K562 (cell line): Measurements from ENCODE around the gene SIGLEC6. TPM values are rescaled to one million over a fixed set of nuclear protein-coding genes. Genes with fewer than 3 reads are reported as not detected.
A peak's percentile ranks its signal among the peaks of the same experiment; 100 is the strongest.

Experiments
- ADNP ChIP-seq: fragments of 200-800 bp; sonication (Bioruptor generic); IDR thresholded peaks from 2 replicates; pipeline ENCODE4 v1.6.1; 2016; ENCODE audit warnings: missing genetic modification characterization, missing compliant biosample characterization
- ARHGAP35 ChIP-seq: fragments of 450-650 bp; IDR thresholded peaks from 2 replicates; pipeline ENCODE4 v1.6.1; 2018; ENCODE audit not compliant: partially characterized antibody
- BRCA1 ChIP-seq, 2 experiments: fragments of 450-650 bp in 1 of 2; sonication (generic) in 1 of 2; formaldehyde crosslinking in 1 of 2; IDR thresholded peaks; 2 replicates each; pipeline versions ENCODE4 v1.5.0 to v1.6.1; 2017 to 2020; ENCODE audit warnings: mild to moderate bottlenecking in 1 of 2, missing genetic modification reagents in 1 of 2
- CGGBP1 ChIP-seq: fragments of 250-450 bp; sonication (Bioruptor Pico); IDR thresholded peaks from 2 replicates; pipeline ENCODE4 v1.9.0; 2021; ENCODE audit warnings: mild to moderate bottlenecking
- DIDO1 ChIP-seq: fragments of 450-650 bp; IDR thresholded peaks from 2 replicates; pipeline ENCODE4 v1.6.1; 2016; ENCODE audit warnings: low read depth, missing biosample characterization, missing genetic modification characterization
- ESRRA ChIP-seq: fragments of 450-650 bp; IDR thresholded peaks from 2 replicates; pipeline ENCODE4 v1.6.1; 2014; ENCODE audit warnings: low read depth, mild to moderate bottlenecking, moderate library complexity, borderline replicate concordance
- FOSL1 ChIP-seq: fragments of 200-800 bp; sonication (Bioruptor generic); conservative IDR thresholded peaks from 2 replicates; pipeline ENCODE4 v1.6.1; 2016; ENCODE audit warnings: missing genetic modification characterization, missing compliant biosample characterization
- HNRNPLL ChIP-seq: fragments of 200-400 bp; formaldehyde crosslinking; IDR thresholded peaks from 2 replicates; pipeline ENCODE4 v1.6.1; 2017; ENCODE audit warnings: low read length, low read depth, mild to moderate bottlenecking; ENCODE audit not compliant: poor library complexity, severe bottlenecking
- IRF2 ChIP-seq: sonication (generic); formaldehyde crosslinking; IDR thresholded peaks from 2 replicates; pipeline ENCODE4 v1.8.1; 2022; ENCODE audit warnings: mild to moderate bottlenecking, missing genetic modification reagents
- KHSRP ChIP-seq: fragments of 450-650 bp; IDR thresholded peaks from 2 replicates; pipeline ENCODE4 v1.6.1; 2017
- LARP7 ChIP-seq: fragments of 450-650 bp; IDR thresholded peaks from 2 replicates; pipeline ENCODE4 v1.6.1; 2016
- NFIX ChIP-seq: fragments of 250-450 bp; sonication (Bioruptor Pico); IDR thresholded peaks from 2 replicates; pipeline ENCODE4 v1.4.0; 2020; ENCODE audit warnings: low read depth, mild to moderate bottlenecking, moderate library complexity
- PTTG1 ChIP-seq: fragments of 450-650 bp; IDR thresholded peaks from 2 replicates; pipeline ENCODE4 v1.6.1; 2016; ENCODE audit warnings: low read depth, mild to moderate bottlenecking, missing genetic modification characterization, missing compliant biosample characterization
- PURB ChIP-seq: sonication (generic); formaldehyde crosslinking; IDR thresholded peaks from 2 replicates; pipeline ENCODE4 v1.9.0; 2021; ENCODE audit warnings: low read depth, mild to moderate bottlenecking, missing genetic modification reagents
- RAD51 ChIP-seq: fragments of 450-650 bp; IDR thresholded peaks from 2 replicates; pipeline ENCODE4 v1.7.1; 2016; ENCODE audit warnings: low read depth, mild to moderate bottlenecking, borderline replicate concordance
- SREBF1 ChIP-seq: fragments of 150-350 bp; IDR thresholded peaks from 2 replicates; pipeline ENCODE4 v1.6.1; 2014; ENCODE audit warnings: antibody characterized with exemption, low read depth, low read length, borderline replicate concordance
- TAF7 ChIP-seq: fragments of 450-650 bp; IDR thresholded peaks from 2 replicates; pipeline ENCODE4 v1.6.1; 2016; ENCODE audit warnings: missing genetic modification characterization, missing compliant biosample characterization
- TARDBP ChIP-seq: fragments of 450-650 bp; IDR thresholded peaks from 2 replicates; pipeline ENCODE4 v1.6.1; 2016
- ZNF12 ChIP-seq: sonication (generic); formaldehyde crosslinking; IDR thresholded peaks from 2 replicates; pipeline ENCODE4 v1.4.0; 2020; ENCODE audit warnings: mild to moderate bottlenecking, missing genetic modification reagents
- ZNF133 ChIP-seq: fragments of 250-450 bp; sonication (Bioruptor Pico); IDR thresholded peaks from 2 replicates; pipeline ENCODE4 v1.4.0; 2020; ENCODE audit warnings: mild to moderate bottlenecking
- ZNF224 ChIP-seq: sonication (generic); formaldehyde crosslinking; IDR thresholded peaks from 2 replicates; pipeline ENCODE4 v1.8.0; 2022; ENCODE audit warnings: mild to moderate bottlenecking, missing genetic modification reagents
- ZNF398 ChIP-seq: fragments of 250-450 bp; sonication (Bioruptor Pico); IDR thresholded peaks from 2 replicates; pipeline ENCODE4 v1.8.0; 2021; ENCODE audit warnings: moderate library complexity, mild to moderate bottlenecking, inconsistent platforms
- ZNF57 ChIP-seq: fragments of 450-650 bp; formaldehyde crosslinking; IDR thresholded peaks from 2 replicates; pipeline ENCODE4 v1.4.0; 2020; ENCODE audit warnings: mild to moderate bottlenecking, moderate library complexity
- polyA plus RNA-seq, 8 experiments: library from polyadenylated mRNA; depleted of rRNA in 4 of 8; stranded (reverse) in 5 of 8; unstranded in 3 of 8; fragments of >200 nt; fragmentation: Nextera tagmentation in 2 of 8; fragmentation: Illumina TruSeq in 1 of 8; extraction: Ambion mirVana in 2 of 8; extraction: Trizol in 1 of 8; gene quantifications; 2 replicates each; pipeline versions ENCODE4 v1.2.1 to v1.2.3, GENCODE V29; 2011 to 2014; ENCODE audit warnings: inconsistent platforms in 1 of 8, missing spikeins in 1 of 8
- total RNA-seq, 7 experiments: library from RNA; depleted of rRNA in 6 of 7; stranded (reverse); fragments of >200 nt in 6 of 7; fragmentation: Illumina TruSeq in 2 of 7; extraction: Trizol in 2 of 7; gene quantifications; 2 replicates each; pipeline versions ENCODE4 v1.2.1 to v1.2.3, GENCODE V29; 2011 to 2021; ENCODE audit warnings: low replicate concordance in 1 of 7
- TF ChIP-seq, protein P1 (sequence below): fragments of 250-450 bp; sonication (Bioruptor Pico); IDR thresholded peaks from 2 replicates; pipeline ENCODE4 v1.5.0; 2020; ENCODE audit warnings: mild to moderate bottlenecking
- TF ChIP-seq, protein P2 (sequence below): fragments of 250-450 bp; sonication (Bioruptor Pico); IDR thresholded peaks from 2 replicates; pipeline ENCODE4 v1.9.0; 2021; ENCODE audit warnings: mild to moderate bottlenecking, inconsistent platforms

The SIGLEC6 gene
- total and polyA plus RNA-seq, 9 of the 15 experiments (the other 6 are each of a cell fraction or from before 2014, with no cell fraction given) = 0.03 to 17.5 (median 0.71) TPM

DNA sequence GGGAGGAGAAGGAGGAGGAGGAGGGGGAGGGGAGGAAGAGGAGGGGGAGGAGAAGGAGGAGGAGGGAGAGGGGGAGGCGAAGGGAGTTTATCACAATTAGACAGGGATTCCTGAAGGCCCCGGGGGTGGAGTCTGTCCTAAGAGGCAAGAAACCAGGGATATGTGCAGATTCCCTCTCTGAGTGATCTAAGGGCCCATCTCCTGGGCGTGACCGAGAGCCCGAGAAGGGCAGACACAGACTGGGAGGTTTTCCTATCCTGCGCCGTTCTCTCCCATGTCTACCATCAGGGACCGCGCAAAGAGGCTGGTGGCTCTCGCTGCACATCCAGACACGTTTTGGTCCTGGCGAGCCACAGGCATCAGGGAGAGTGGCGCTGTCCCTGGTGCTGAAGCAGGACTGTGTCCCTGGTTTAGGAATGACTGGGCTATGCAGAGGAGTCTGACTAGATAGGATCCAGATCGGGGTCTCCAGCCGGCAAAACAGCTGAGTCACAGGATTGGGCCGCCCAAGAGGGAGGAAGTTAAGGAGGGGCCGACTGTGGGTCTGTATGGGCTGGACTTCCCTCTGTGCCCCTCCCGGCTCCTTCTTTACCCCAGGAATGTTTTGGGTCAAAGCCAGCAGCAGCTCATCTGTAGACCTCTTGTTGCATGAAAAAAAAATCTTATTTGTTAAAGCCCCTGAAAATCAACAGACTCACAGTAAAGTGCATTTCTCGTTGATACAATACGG lies 21.7 kb upstream of the SIGLEC6 start (continued):
- TF ChIP-seq NFIX (CRISPR knock-in tag) (no peak), RAD51 (no peak), ZNF133 (CRISPR knock-in tag) (no peak), TAF7 (tag) (no peak), KHSRP (no peak), ADNP (tag) (no peak), CGGBP1 (CRISPR knock-in tag) (no peak), HNRNPLL (peak; percentile 77), LARP7 (no peak), ARHGAP35 (no peak), BRCA1 (IDR thresholded peaks at IDR 0.05) (no peak), BRCA1 (CRISPR knock-in tag; IDR thresholded peaks at IDR 0.05) (no peak), IRF2 (CRISPR knock-in tag) (no peak), SREBF1 (no peak), TARDBP (no peak), PTTG1 (no peak), ZNF398 (CRISPR knock-in tag) (no peak), ZNF12 (CRISPR knock-in tag) (peak; percentile 75; the same call in 1 of the 2 replicates), ZNF57 (no peak), PURB (no peak), ZNF224 (CRISPR knock-in tag) (no peak), ESRRA (peak; percentile 76), DIDO1 (tag) (no peak), FOSL1 (peak; percentile 68)
- TF ChIP-seq, protein P1, sequence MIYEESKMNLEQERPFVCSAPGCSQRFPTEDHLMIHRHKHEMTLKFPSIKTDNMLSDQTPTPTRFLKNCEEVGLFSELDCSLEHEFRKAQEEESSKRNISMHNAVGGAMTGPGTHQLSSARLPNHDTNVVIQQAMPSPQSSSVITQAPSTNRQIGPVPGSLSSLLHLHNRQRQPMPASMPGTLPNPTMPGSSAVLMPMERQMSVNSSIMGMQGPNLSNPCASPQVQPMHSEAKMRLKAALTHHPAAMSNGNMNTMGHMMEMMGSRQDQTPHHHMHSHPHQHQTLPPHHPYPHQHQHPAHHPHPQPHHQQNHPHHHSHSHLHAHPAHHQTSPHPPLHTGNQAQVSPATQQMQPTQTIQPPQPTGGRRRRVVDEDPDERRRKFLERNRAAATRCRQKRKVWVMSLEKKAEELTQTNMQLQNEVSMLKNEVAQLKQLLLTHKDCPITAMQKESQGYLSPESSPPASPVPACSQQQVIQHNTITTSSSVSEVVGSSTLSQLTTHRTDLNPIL (CRISPR knock-in tag) = no peak
- TF ChIP-seq, protein P2, sequence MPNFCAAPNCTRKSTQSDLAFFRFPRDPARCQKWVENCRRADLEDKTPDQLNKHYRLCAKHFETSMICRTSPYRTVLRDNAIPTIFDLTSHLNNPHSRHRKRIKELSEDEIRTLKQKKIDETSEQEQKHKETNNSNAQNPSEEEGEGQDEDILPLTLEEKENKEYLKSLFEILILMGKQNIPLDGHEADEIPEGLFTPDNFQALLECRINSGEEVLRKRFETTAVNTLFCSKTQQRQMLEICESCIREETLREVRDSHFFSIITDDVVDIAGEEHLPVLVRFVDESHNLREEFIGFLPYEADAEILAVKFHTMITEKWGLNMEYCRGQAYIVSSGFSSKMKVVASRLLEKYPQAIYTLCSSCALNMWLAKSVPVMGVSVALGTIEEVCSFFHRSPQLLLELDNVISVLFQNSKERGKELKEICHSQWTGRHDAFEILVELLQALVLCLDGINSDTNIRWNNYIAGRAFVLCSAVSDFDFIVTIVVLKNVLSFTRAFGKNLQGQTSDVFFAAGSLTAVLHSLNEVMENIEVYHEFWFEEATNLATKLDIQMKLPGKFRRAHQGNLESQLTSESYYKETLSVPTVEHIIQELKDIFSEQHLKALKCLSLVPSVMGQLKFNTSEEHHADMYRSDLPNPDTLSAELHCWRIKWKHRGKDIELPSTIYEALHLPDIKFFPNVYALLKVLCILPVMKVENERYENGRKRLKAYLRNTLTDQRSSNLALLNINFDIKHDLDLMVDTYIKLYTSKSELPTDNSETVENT (CRISPR knock-in tag) = peak; percentile 48; the same call in 1 of the 2 replicates
